GM23338 (cell line): ENCODE measurements around the gene SNRPD3. TPM values are rescaled to one million over a fixed set of nuclear protein-coding genes. Genes with fewer than 3 reads are reported as not detected.

Experiments used
- ATAC-seq: fragments of 200-7000 bp; cut with Tn5 transposase; 3 replicates; pipeline ENCODE4 v1.9.1; 2020
- DNase-seq: peaks from one replicate; pipeline ENCODE4 v3.0.0-alpha.2; 2015; ENCODE audit warnings: low spot score
- H2AFZ ChIP-seq: fragments of 200-600 bp; sonication (generic); 2 replicates; pipeline ENCODE4 v1.8.0; 2016; ENCODE audit warnings: antibody characterized with exemption, mild to moderate bottlenecking, moderate library complexity
- H3F3A ChIP-seq: fragments of 200-600 bp; sonication (generic); replicated peaks from 2 replicates; pipeline ENCODE4 v1.8.0; 2017; ENCODE audit warnings: antibody characterized with exemption, mixed run types, low read depth
- H3K27ac ChIP-seq: fragments of 200-600 bp; sonication (generic); 2 replicates; pipeline ENCODE4 v1.6.1; 2016; ENCODE audit warnings: low read depth
- H3K27me3 ChIP-seq: fragments of 200-600 bp; sonication (generic); 2 replicates; pipeline ENCODE4 v1.8.0; 2016; ENCODE audit warnings: mild to moderate bottlenecking, mixed run types, moderate library complexity; ENCODE audit not compliant: insufficient read depth
- H3K36me3 ChIP-seq: fragments of 200-600 bp; sonication (generic); 2 replicates; pipeline ENCODE4 v1.8.0; 2016; ENCODE audit warnings: mild to moderate bottlenecking; ENCODE audit not compliant: insufficient read depth
- H3K4me1 ChIP-seq: fragments of 200-600 bp; sonication (generic); 2 replicates; pipeline ENCODE4 v1.8.0; 2016; ENCODE audit warnings: mild to moderate bottlenecking, moderate library complexity; ENCODE audit not compliant: insufficient read depth
- H3K4me2 ChIP-seq: fragments of 200-600 bp; sonication (generic); 2 replicates; pipeline ENCODE4 v1.7.1; 2017; ENCODE audit warnings: mixed run types
- H3K4me3 ChIP-seq: fragments of 200-600 bp; sonication (generic); 2 replicates; pipeline ENCODE4 v1.6.1; 2016; ENCODE audit warnings: mixed run types
- H3K79me2 ChIP-seq: fragments of 200-600 bp; sonication (generic); replicated peaks from 2 replicates; pipeline ENCODE4 v1.8.0; 2017; ENCODE audit warnings: mild to moderate bottlenecking; ENCODE audit not compliant: insufficient read depth
- H3K9me2 ChIP-seq: fragments of 200-600 bp; sonication (generic); 2 replicates; pipeline ENCODE4 v1.8.0; 2017; ENCODE audit not compliant: insufficient read depth
- H4K20me1 ChIP-seq: fragments of 200-600 bp; sonication (generic); replicated peaks from 2 replicates; pipeline ENCODE4 v1.8.0; 2017; ENCODE audit warnings: mild to moderate bottlenecking; ENCODE audit not compliant: insufficient read depth
- H3K27ac Mint-ChIP-seq: 2 replicates; pipeline ENCODE4 v1.8.0; 2020; ENCODE audit warnings: inconsistent platforms, mild to moderate bottlenecking, moderate library complexity, mixed read lengths
- H3K27me3 Mint-ChIP-seq: 3 replicates; pipeline ENCODE4 v1.8.0; 2022; ENCODE audit warnings: low read depth, mild to moderate bottlenecking, moderate library complexity, mixed read lengths, inconsistent platforms; ENCODE audit not compliant: insufficient read depth, poor library complexity
- H3K36me3 Mint-ChIP-seq: 3 replicates; pipeline ENCODE4 v1.8.0; 2021; ENCODE audit warnings: low read depth, mild to moderate bottlenecking, inconsistent platforms, moderate library complexity, mixed read lengths
- H3K4me1 Mint-ChIP-seq: 3 replicates; pipeline ENCODE4 v1.8.0; 2020; ENCODE audit warnings: mild to moderate bottlenecking, inconsistent platforms, mixed read lengths
- H3K4me3 Mint-ChIP-seq: 3 replicates; pipeline ENCODE4 v1.8.0; 2021; ENCODE audit warnings: moderate library complexity, mild to moderate bottlenecking, inconsistent platforms, mixed read lengths
- H3K9me3 Mint-ChIP-seq: 3 replicates; pipeline ENCODE4 v1.8.0; 2020; ENCODE audit warnings: moderate library complexity, mild to moderate bottlenecking, inconsistent platforms, mixed read lengths
- CREB1 ChIP-seq: fragments of 250-450 bp; sonication (Bioruptor Pico); IDR thresholded peaks from 2 replicates; pipeline ENCODE4 v1.5.0; 2020; ENCODE audit warnings: low read depth, mild to moderate bottlenecking, moderate library complexity
- EZH2 ChIP-seq: fragments of 200-600 bp; sonication (generic); IDR thresholded peaks from one replicate; pipeline ENCODE4 v1.8.0; 2017; ENCODE audit warnings: antibody characterized with exemption, mild to moderate bottlenecking, low read depth; ENCODE audit not compliant: unreplicated experiment
- EZH2phosphoT487 ChIP-seq: fragments of 200-600 bp; sonication (generic); IDR thresholded peaks from one replicate; pipeline ENCODE4 v1.8.1; 2018; ENCODE audit warnings: antibody characterized with exemption; ENCODE audit not compliant: unreplicated experiment
- JUNB ChIP-seq: IDR thresholded peaks from one replicate; pipeline ENCODE4 v1.6.1; 2016; ENCODE audit warnings: antibody characterized with exemption; ENCODE audit not compliant: unreplicated experiment
- NANOG ChIP-seq: IDR thresholded peaks from 2 replicates; pipeline ENCODE4 v1.6.1; 2016; ENCODE audit warnings: antibody characterized with exemption, borderline replicate concordance
- POLR2AphosphoS5 ChIP-seq: IDR thresholded peaks from 2 replicates; pipeline ENCODE4 v1.6.1; 2016; ENCODE audit warnings: antibody characterized with exemption, low read depth
- STAT1 ChIP-seq: IDR thresholded peaks from one replicate; pipeline ENCODE4 v1.6.1; 2016; ENCODE audit warnings: antibody characterized with exemption; ENCODE audit not compliant: unreplicated experiment
- ZNF114 ChIP-seq: fragments of 250-450 bp; sonication (Bioruptor Pico); IDR thresholded peaks from 2 replicates; pipeline ENCODE4 v1.5.0; 2020; ENCODE audit warnings: mild to moderate bottlenecking, moderate library complexity
- polyA plus RNA-seq: library from polyadenylated mRNA; unstranded; fragments of >200 nt; fragmentation: Nextera tagmentation; extraction: Ambion mirVana; gene quantifications from 2 replicates; pipeline ENCODE4 v1.2.1, GENCODE V29; 2016
- total RNA-seq: library from RNA; depleted of rRNA; stranded (reverse); fragments of >200 nt; shearing (Covaris generic); gene quantifications from 2 replicates; pipeline ENCODE4 v1.2.3, GENCODE V29; 2014
- TF ChIP-seq, protein P1 (sequence below): fragments of 250-450 bp; sonication (Bioruptor Pico); IDR thresholded peaks from 2 replicates; pipeline ENCODE4 v1.5.0; 2020; ENCODE audit warnings: mild to moderate bottlenecking, moderate library complexity
- TF ChIP-seq, protein P2 (sequence below): IDR thresholded peaks from one replicate; pipeline ENCODE4 v1.6.1; 2018; ENCODE audit warnings: antibody characterized with exemption; ENCODE audit not compliant: unreplicated experiment
- TF ChIP-seq, protein P3 (sequence below): IDR thresholded peaks from 2 replicates; pipeline ENCODE4 v1.6.1; 2016; ENCODE audit warnings: antibody characterized with exemption

The SNRPD3 gene
- total and polyA plus RNA-seq, 2 experiments from 2014 or later, result 314 to 375 TPM

DNA sequence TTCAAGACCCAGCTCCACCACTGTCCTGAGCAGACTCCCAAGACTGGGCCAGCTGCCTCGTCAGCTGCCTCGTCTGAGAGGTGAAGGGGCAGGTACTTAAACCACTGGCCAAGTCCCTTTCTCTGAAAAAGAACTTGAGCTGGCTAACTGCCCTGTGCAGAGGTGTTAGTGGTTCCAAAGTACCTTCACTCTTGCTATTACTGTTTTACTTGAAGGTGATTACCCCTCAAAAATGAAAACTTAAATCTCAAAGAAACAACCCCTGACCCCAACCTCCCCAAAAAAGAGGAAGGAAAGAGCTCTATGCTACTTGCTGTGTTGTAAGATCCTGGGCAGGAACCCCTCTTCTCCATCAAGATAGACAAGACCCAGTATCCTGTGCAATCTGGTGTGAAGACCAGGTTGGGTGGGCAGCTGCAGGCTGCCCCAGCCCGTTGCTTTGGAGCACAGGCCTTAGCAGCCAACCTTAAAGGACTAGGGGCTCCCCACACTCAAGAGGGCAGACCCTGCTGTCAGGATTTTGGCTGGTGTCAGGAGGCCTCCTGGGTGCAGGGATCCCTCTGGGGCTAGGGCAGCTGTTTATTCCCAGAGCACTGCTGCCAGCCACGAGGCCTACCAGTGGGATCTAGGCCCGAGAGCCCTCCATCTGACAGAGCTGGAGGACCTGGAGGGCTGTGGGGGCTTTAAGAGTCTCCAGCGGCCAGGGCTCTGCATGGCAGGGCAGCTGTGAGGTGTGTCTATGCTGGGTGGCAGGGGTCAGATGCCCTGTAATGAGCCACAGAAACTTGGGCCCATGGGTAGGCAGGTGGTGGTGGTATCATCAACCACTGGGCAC is 13.9 kb upstream of the SNRPD3 start (continued):
- TF ChIP-seq JUNB (no peak), STAT1 (no peak), ZNF114 (CRISPR knock-in tag) (no peak), NANOG (no peak), EZH2phosphoT487 (no peak), CREB1 (CRISPR knock-in tag) (no peak)
- TF ChIP-seq, protein P1, sequence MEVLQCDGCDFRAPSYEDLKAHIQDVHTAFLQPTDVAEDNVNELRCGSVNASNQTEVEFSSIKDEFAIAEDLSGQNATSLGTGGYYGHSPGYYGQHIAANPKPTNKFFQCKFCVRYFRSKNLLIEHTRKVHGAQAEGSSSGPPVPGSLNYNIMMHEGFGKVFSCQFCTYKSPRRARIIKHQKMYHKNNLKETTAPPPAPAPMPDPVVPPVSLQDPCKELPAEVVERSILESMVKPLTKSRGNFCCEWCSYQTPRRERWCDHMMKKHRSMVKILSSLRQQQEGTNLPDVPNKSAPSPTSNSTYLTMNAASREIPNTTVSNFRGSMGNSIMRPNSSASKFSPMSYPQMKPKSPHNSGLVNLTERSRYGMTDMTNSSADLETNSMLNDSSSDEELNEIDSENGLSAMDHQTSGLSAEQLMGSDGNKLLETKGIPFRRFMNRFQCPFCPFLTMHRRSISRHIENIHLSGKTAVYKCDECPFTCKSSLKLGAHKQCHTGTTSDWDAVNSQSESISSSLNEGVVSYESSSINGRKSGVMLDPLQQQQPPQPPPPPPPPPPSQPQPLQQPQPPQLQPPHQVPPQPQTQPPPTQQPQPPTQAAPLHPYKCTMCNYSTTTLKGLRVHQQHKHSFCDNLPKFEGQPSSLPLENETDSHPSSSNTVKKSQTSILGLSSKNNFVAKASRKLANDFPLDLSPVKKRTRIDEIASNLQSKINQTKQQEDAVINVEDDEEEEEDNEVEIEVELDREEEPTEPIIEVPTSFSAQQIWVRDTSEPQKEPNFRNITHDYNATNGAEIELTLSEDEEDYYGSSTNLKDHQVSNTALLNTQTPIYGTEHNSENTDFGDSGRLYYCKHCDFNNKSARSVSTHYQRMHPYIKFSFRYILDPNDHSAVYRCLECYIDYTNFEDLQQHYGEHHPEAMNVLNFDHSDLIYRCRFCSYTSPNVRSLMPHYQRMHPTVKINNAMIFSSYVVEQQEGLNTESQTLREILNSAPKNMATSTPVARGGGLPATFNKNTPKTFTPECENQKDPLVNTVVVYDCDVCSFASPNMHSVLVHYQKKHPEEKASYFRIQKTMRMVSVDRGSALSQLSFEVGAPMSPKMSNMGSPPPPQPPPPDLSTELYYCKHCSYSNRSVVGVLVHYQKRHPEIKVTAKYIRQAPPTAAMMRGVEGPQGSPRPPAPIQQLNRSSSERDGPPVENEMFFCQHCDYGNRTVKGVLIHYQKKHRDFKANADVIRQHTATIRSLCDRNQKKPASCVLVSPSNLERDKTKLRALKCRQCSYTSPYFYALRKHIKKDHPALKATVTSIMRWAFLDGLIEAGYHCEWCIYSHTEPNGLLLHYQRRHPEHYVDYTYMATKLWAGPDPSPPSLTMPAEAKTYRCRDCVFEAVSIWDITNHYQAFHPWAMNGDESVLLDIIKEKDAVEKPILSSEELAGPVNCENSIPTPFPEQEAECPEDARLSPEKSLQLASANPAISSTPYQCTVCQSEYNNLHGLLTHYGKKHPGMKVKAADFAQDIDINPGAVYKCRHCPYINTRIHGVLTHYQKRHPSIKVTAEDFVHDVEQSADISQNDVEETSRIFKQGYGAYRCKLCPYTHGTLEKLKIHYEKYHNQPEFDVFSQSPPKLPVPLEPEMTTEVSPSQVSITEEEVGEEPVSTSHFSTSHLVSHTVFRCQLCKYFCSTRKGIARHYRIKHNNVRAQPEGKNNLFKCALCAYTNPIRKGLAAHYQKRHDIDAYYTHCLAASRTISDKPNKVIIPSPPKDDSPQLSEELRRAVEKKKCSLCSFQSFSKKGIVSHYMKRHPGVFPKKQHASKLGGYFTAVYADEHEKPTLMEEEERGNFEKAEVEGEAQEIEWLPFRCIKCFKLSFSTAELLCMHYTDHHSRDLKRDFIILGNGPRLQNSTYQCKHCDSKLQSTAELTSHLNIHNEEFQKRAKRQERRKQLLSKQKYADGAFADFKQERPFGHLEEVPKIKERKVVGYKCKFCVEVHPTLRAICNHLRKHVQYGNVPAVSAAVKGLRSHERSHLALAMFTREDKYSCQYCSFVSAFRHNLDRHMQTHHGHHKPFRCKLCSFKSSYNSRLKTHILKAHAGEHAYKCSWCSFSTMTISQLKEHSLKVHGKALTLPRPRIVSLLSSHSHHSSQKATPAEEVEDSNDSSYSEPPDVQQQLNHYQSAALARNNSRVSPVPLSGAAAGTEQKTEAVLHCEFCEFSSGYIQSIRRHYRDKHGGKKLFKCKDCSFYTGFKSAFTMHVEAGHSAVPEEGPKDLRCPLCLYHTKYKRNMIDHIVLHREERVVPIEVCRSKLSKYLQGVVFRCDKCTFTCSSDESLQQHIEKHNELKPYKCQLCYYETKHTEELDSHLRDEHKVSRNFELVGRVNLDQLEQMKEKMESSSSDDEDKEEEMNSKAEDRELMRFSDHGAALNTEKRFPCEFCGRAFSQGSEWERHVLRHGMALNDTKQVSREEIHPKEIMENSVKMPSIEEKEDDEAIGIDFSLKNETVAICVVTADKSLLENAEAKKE (CRISPR knock-in tag), result no peak

DNA sequence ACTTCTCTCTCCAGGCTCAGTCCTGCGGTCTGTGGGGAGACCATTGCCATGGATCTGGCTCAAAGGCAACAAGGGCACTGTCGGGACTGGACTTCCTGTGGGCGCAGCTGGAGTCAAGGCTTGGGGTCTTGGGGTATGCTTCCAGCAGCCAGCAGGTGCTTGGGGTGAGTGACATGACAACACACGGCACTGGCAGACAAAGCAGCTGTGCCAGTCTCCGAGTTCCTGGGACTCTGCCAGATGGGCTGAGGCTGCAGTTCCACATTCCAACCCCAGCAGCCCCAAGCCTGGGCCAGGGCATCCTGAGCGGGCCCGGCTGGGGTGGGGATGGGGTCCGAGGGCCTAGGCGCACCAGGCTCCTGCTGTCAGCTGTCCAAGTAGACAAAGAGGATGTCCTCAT is 13.2 kb upstream of the SNRPD3 start:
- H3K27me3 ChIP-seq, result no peaks in the 10 kb centered on the region
- no peak for TF ChIP-seq STAT1
- TF ChIP-seq, protein P2, sequence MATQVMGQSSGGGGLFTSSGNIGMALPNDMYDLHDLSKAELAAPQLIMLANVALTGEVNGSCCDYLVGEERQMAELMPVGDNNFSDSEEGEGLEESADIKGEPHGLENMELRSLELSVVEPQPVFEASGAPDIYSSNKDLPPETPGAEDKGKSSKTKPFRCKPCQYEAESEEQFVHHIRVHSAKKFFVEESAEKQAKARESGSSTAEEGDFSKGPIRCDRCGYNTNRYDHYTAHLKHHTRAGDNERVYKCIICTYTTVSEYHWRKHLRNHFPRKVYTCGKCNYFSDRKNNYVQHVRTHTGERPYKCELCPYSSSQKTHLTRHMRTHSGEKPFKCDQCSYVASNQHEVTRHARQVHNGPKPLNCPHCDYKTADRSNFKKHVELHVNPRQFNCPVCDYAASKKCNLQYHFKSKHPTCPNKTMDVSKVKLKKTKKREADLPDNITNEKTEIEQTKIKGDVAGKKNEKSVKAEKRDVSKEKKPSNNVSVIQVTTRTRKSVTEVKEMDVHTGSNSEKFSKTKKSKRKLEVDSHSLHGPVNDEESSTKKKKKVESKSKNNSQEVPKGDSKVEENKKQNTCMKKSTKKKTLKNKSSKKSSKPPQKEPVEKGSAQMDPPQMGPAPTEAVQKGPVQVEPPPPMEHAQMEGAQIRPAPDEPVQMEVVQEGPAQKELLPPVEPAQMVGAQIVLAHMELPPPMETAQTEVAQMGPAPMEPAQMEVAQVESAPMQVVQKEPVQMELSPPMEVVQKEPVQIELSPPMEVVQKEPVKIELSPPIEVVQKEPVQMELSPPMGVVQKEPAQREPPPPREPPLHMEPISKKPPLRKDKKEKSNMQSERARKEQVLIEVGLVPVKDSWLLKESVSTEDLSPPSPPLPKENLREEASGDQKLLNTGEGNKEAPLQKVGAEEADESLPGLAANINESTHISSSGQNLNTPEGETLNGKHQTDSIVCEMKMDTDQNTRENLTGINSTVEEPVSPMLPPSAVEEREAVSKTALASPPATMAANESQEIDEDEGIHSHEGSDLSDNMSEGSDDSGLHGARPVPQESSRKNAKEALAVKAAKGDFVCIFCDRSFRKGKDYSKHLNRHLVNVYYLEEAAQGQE, result no peak
- TF ChIP-seq, protein P3, sequence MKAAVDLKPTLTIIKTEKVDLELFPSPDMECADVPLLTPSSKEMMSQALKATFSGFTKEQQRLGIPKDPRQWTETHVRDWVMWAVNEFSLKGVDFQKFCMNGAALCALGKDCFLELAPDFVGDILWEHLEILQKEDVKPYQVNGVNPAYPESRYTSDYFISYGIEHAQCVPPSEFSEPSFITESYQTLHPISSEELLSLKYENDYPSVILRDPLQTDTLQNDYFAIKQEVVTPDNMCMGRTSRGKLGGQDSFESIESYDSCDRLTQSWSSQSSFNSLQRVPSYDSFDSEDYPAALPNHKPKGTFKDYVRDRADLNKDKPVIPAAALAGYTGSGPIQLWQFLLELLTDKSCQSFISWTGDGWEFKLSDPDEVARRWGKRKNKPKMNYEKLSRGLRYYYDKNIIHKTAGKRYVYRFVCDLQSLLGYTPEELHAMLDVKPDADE, result no peak
- TF ChIP-seq EZH2phosphoT487, result no peak
- TF ChIP-seq NANOG, result no peak
- TF ChIP-seq EZH2, result no peak
- TF ChIP-seq POLR2AphosphoS5, result no peak
- no peaks in the 10 kb centered on the region; the same call in 1 of the 2 replicates for H3K36me3 ChIP-seq
- no peak overlapping the region for H3K4me2 ChIP-seq
- Mint-ChIP-seq H3K27me3 (peaks cover 4% of the 10 kb centered on the region), H3K27ac (no peak overlapping the region), H3K9me3 (no peaks in the 10 kb centered on the region), H3K4me3 (no peak overlapping the region), H3K36me3 (peaks cover 50% of the 10 kb centered on the region), H3K4me1 (no peaks in the 10 kb centered on the region)
- no peak overlapping the region for H3K4me3 ChIP-seq
- H3K9me2 ChIP-seq, result no peaks in the 10 kb centered on the region
- ATAC-seq, result no peak
- H3K79me2 ChIP-seq, result no peaks in the 10 kb centered on the region
- H3K4me1 ChIP-seq, result no peaks in the 10 kb centered on the region
- H2AFZ ChIP-seq, result no peak overlapping the region
- no peak for DNase-seq
- H4K20me1 ChIP-seq, result no peaks in the 10 kb centered on the region
- H3F3A ChIP-seq, result no peaks in the 10 kb centered on the region
- H3K27ac ChIP-seq, result no peak overlapping the region
